GM19328 (cell line): ENCODE data around the gene NCAM1.

ENCODE experiments used
- ATAC-seq: cut with Tn5 transposase; IDR thresholded peaks from one replicate; pipeline ENCODE4 v1.9.1; 2021; ENCODE audit warnings: mild to moderate bottlenecking, moderate library complexity; ENCODE audit not compliant: unreplicated experiment

Gene NCAM1

DNA sequence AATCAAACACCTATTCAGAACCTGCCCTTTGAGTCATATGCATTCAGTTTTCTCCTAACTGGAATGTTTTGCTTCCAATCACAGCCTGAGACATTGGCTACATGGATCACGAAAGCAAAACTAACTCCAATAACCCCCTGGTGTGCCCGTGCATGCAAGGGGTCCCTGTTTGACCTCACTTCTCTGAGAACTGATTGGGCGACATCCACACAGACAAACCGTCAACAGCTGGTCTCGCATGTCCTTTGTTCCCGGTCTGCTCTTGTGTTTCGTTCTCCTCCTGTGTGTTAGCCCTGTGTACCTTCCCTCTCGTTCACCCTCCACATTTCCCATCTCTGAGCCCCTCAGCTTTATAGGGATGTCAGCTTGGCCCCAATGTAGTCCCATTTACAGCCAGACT is 286.0 kb downstream of the NCAM1 start:
- ATAC-seq, result no peak

DNA sequence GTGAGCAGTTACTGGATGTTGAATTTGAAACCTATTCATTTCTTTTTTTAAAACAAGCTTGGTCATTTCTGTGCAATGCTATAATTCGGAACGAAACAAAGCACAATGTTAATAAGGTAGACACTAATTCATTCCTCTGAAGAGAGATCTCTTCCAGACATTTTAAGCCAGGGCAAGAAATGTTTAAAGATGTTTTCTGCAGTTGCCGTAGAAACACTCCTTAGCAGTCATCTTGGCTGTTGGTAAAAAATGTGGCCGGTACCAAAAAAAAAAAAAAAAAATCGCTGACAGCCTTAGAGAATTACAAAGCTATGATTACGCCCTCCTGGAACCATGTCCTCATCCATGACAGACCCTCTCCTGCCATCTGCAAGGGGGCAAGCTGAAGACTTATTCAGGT is 286.7 kb downstream of the NCAM1 start:
- ATAC-seq, result no peak

DNA sequence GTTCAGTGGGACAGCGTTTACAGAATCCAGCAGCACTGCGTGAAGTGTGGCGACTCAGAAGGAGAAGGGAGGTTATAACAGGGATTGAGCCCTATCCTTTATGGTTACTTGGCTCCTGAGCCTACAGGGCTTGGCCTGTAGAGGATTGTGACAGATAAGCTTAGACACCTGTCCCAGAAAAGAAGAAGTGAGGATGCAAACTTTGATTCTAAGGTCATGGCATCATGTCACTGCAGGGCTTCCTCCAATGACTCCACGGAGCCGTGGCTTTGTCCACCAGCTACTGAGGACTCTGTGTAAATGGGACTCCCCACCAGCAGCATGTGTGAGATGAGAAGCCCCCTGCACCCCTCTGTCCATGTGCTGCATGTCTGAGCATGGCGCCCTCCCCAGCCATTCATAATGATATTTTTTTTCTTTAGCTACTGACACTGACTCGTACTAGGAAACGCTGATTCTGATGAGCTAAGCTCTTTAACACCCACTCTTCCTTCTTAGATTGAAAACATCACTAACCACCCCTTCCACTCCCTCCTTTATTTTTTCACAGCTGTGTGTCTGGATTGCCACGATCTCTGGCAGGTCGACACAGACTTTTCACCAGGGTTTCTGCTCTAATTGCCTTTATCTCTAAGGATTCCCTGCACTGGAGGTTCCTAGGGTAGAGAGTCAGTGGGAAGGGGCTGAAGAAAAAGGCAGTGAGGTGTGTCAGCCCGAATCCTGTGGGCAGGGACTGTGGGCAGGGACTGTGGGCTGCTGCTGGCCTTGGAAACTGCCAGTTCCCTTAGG is 287.7 kb downstream of the NCAM1 start:
- no peak for ATAC-seq

DNA sequence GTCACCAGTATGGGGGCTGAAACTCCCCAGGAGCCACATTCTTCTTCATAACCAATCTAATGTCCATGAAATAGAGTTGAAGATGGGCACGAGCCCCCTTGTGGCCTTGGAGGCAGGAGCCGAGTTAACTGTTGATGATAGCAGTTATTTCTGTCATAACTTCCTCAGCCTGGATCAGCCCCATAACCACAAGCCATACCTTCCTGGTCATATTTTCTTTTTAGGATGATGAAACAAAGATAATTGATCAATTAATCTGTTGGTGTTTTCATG is 288.2 kb downstream of the NCAM1 start:
- no peak for ATAC-seq

DNA sequence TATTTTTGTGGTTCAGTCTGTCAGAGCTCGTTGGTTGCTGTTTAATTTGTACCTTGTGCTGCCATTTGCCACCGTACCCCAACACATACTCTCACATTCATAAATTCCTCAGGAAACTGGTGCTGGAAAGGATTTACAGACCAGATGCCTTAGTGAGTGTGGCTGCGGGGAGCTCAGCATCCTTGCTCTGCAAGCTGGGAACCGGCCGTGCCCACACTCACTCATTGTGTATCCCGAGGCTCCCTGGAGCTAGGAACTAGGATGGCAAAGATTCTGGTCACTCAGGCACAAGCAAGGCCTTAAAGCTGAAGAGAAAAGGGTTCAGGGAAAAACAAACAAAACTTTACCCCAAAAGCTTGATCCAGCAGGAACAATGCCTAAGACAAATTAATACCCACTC is 288.6 kb downstream of the NCAM1 start:
- ATAC-seq, result no peak

DNA sequence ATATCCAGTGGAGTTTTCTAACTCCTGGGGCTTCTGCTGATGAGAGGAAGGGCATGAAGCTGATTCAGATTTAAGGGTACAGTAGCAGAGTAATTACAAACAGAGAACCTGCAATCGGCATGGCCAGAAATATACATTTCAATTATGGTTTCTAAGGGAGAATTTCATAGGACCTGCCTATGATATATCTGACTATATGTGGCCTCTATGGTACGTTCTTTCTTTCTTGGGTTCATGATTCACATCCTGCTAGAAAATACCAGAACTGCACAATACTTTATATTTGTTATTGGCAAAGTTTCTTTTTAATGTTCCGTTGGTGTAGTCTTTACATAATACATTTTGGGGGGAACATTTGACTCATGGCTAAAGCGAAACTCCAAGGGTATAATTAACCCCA is 290.1 kb downstream of the NCAM1 start:
- ATAC-seq, result no peak

DNA sequence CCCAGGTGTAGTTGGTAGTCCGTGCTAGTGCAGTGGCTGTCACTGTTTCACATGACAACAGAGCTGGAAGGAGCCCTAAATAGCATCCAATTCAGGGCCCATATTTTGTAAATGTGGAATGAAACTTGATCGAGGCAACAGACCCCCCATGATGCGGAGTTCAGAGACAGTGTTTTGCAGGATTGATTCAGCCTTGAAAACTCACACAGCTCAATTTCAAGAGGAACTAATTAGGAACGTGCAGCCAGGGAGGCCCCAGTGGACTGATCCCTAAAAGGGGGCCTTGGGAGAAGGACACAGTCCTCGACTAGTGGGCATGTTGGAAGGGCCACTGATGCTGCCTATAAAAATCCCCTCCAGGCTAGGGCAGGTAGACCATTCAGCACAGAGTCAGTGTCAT is 292.2 kb downstream of the NCAM1 start:
- ATAC-seq, result no peak

DNA sequence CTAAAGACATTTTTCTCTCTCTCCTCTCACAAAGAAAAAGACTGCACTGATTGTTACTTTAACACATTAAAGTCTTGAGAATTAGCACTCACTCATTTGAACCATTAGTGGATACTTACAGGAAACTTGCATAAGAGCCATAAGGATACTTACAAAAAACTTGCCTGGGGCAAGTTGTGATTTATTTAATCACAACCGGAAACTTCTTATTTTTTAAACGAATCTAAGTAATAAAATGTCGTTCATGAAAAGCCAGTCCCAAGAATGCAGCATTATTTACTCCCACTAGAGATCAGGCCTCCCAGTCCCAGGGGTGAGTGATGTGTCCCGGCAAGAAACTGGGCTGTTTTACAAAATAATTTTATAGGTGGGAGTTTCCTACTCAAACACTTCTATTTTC is 293.9 kb downstream of the NCAM1 start:
- no peak for ATAC-seq

DNA sequence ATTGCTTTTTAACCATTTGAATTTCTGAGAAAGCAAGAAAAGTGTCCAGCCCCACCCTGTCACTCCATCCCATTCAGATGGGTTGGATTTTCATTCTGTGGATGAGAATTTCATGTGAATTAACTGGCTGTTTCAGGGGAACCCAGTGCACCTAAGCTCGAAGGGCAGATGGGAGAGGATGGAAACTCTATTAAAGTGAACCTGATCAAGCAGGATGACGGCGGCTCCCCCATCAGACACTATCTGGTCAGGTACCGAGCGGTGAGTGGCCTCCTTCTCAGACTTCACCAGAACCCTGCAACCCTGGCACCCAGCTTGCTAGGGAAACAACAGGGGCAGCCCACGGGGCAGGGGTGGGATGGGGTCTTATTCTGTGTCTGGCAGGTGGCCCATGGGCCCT is 294.5 kb downstream of the NCAM1 start:
- ATAC-seq, result no peak

DNA sequence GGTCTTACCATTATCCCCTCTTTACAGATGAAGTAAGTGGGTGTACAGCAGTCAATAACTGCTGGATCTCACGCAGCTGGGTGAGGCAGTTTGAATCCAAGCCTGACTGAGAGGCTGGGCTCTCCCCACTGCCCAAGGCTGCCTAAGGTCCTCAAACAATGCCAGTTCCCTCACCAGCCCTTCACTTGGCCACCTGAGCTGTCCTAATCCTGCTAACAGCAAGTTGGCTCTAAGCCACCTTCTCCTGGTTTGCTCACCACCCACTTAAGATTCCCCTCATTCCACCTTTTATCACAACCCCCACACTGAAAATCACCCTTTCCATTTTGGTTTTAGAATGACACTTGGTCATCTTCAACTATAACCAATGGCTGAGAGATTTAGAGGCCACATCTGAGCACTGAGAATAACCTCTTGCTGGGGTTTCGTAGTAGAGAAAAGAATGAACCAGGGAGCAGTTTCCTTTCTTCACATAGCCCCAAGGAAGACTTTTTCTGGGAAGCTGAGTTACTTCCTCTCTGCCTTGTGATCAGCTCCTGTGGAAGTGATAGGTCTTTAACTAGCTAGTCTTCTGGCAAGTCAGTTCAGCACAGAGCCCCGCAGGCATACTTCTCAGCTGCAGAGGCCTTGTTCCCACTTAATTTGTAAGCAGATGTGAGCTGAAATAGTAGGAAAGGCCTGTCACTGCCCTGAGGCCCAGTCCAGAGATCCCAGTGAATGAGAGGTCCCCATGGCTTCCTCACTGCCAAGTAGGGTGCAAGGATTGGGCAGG is 295.4 kb downstream of the NCAM1 start:
- ATAC-seq, result no peak

DNA sequence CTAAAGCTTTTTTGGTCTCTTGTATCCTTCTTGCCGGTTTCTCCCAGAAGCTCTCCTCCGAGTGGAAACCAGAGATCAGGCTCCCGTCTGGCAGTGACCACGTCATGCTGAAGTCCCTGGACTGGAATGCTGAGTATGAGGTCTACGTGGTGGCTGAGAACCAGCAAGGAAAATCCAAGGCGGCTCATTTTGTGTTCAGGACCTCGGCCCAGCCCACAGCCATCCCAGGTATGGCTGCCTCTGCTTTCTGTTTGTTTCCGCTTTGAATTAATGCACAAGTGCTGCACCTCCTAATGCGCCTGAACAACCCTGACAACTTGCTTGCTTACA is 298.8 kb downstream of the NCAM1 start:
- ATAC-seq, result no peak

DNA sequence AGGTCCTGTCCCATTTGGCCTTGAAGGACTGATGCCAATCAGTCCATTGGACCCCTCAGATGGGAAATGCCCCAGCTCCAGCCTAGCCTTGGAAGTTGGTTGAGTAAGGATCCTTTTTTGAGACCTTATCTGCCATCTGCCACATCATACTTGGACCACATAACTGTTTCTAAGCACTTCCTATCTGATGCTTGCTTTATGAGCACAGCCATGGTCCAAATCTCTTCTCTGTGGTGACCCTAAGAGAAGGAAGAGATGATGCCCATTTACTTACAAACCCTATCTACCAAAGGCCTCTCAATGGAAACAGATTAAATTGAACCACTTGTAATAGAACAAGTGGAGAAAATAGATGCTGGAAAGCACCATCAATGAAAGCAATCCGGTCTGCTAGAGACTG is 299.3 kb downstream of the NCAM1 start:
- ATAC-seq, result no peak

DNA sequence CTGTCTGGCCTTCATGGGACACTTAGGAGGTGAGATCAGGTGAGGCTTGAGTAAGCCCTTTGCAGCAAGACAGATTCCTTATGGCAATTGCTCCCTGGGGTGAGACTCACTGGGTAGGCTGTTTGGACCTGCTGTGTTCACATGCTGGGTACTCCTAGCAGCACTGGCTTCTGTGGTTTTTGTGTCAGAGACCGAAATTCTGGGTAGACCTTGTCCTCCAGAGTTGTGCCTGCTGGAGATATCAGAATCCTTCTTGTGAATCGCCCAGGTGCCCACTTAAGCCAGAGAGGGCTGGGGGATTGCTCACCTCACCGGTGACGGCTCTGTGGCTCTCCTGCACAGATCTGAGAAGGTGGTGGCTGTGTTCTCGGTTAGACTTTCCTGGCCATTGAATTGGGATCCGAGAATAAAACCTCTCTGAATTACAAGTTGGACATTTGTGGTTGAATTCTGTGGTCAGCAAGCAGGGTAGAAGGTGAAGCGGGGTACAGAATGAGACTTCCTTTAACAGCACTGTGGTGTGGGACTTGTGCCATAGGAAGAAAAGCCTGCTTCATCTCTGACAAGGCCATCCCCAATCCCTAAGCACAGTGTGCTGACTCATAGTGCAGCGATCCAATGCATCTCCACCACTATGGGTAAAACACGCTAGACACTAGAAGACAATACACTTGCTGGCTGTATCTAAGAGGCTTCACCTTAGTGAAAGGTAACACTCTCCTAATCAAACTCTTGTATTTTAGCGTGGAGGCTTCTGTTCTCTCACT is 300.7 kb downstream of the NCAM1 start:
- no peak for ATAC-seq

DNA sequence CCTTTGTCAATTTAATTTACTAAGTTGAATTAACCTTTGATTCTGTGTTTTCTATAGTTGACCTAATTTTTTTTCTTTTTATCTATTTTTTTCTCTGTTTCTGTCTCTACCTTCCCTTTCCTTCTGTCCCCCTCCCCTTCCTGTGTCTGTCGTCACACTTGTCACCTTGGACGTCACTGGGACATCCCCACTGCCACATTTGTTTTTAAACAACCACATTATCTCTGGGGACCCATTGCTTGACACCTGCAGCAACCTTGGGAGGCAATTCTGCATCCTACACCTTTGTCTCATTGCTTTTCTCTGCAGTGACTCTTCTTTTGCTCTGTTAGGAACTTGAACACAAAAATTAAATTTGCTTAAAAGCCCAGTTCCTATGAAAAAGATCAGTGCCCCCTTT is 301.4 kb downstream of the NCAM1 start:
- ATAC-seq, result no peak

DNA sequence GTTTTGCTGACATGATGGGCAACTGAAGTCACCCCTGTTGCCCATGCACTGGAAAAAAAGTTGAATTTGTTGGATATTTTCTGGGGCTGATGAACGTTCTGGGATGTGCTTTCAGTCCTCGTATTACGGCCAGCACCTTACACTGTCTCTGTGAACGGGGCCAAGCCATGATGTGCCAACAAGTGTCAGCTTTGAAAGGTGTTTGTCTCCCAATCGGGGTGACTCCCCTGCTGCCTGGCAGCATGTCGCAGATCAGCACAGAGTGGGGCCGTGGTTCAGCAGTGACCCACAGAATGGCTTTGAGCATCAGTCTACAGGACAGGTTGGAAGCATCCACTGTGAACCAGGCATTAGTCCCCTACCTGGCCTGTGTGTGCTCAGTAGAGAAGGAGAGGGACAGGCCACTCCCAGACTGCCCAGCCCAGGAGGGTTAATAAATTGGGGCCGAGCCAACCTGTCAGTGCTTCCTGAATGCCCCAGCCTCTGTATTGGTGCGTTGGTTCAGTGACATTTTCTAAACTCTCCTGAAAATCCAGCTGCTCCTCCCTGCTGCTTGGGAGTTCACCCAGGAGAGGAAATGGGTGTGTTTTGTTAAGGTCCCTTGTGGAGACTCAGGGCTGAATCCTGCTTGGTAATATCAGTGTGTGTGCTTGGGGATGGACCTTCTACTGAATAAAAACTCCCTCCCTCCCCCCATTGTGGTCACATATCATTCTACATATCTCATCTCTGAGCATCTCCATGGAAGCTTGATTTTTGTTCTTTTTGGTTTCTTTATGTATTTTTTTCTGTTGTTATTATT is 302.4 kb downstream of the NCAM1 start:
- no peak for ATAC-seq

DNA sequence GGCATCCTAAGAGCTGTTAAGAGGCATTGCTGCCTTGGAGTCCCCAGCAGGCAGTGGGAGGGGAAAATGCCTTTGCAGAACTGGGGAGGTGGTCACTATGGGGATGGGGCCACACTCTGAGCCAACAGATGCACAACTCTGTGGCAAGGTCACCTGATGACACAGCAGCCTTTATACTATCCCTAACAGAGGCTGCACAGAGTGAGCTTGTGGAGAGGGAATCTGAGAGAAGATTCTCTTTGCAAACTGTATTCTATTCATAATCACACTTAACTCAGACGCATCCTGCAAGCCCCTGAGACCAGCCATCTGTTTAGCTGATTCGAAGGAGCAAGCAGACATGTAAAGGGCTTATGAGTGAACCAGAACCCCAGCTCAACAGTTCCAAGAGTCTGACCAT is 304.1 kb downstream of the NCAM1 start:
- ATAC-seq, result no peak

DNA sequence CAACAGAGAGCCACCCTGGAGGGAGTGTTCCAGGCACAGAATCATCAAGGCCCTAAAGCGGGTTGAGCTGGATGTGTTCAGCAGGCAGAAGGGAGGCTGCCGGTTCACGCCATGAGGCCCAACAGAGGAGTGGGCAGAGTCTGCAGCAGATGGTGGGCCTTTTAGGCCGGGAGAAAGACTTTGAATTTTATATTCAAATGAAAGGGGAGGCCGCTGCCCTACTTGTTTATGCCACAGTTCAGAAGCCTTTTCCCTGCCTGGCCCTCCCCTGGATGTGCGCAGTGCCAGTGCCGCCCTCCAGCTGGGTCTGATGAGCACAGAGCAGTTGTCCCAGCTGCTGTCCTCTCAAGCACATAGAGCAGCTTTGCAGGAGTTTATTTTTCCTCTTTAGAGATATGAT is 306.3 kb downstream of the NCAM1 start:
- ATAC-seq, result no peak

DNA sequence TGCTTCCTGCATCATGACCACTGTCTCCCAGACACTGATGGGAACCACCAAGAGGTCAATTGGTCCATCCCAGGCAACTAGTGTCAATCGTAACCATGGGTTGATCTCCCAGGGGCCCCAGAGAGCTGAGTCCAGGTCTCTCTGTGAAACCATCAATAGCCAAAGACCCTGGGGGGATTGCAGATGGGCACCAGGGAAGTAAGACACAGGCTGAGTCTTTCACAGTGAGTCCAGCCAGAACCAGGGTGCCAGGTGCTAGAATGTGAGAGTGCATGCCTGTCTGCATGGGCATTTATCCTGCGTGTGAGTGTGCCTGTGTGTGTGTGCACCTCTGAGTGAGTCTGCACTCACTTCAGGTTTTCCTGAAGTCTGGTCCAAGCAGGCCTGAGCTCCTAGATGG is 307.9 kb downstream of the NCAM1 start:
- no peak for ATAC-seq

DNA sequence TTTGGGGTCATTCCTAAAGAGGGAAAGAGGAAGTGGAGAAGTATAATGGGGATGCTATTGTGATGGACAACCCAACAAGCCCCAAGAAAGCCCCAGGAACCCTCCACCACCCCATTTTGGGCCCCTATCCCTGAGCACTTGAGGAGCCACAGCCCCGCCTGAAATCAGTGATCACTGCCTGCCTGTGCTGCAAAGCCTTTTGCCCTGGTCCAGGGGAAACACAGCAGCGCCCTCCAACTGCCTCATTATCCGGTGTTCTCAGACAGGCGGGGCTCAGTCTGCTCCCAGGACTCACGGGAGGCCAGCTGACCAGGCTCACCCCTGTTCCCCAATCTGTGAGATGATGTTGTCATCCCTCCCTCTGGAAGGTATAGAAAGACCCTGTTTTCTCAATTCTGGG is 308.4 kb downstream of the NCAM1 start:
- no peak for ATAC-seq

DNA sequence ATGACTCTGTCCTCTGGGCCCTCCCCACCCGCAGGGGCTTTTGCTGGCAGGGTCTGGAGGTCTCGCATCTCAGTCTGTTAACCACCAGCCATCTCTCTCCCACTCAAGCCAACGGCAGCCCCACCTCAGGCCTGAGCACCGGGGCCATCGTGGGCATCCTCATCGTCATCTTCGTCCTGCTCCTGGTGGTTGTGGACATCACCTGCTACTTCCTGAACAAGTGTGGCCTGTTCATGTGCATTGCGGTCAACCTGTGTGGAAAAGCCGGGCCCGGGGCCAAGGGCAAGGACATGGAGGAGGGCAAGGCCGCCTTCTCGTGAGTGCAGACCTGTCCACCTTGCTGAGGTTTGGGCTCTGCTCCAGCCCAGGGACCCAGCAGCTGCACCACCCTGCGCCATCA is 308.9 kb downstream of the NCAM1 start:
- no peak for ATAC-seq

DNA sequence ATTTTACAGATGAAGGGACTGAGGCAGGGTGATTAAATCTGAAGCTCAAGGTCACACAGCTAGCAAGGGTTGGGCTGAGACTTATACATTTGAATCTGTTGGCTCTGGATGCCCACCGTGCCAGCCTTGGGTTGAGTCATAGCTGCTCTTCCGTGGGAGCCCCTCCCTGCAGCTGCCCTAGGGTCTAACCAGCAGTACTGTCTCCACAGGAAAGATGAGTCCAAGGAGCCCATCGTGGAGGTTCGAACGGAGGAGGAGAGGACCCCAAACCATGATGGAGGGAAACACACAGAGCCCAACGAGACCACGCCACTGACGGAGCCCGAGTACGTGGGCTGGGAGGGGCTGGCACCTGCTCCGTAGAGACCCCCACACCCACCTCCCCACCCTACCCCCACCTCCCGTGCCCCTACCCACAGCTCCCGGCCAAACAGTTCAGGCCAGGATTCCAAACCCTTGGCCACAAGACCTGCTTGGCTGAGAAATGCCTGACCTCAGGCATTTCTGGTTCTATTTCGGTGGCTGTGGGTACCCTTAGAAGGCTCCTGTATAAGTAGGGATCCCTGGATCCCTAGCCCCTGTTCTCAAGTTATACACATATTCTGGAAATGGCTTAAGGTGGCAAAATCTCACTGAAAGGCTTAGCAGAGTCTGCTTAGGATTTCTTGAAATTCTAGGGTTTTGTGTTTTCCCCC is 310.5 kb downstream of the NCAM1 start:
- no peak for ATAC-seq
